Measurements from ENCODE around the gene SORCS2. TPM values are rescaled to one million over a fixed set of nuclear protein-coding genes. Genes with fewer than 3 reads are reported as not detected.

The SORCS2 gene
- total and polyA plus RNA-seq, 9 donors: 7.4 to 24.9 (median 13.0) TPM

GRCh38 chr4:7750523-7750922 lies 558.2 kb downstream of the SORCS2 start:
- DNase-seq: peak; percentile 68
- H3K9me3 ChIP-seq (replicated peaks; ENCODE audit: control insufficient read depth, low read depth, low read length): no peaks in the 10 kb centered on the region
- H3K4me1 ChIP-seq (ENCODE audit: control insufficient read depth, insufficient read depth, low read length): peaks cover 16% of the 10 kb centered on the region
- H3K4me3 ChIP-seq (ENCODE audit: low read length): no peak overlapping the region
- peaks cover 5% of the 10 kb centered on the region for H3K36me3 ChIP-seq (ENCODE audit: control insufficient read depth, insufficient read depth, low read length)
- 38% methylated on average over 5 of the region's 6 CpGs for WGBS (ENCODE audit: insufficient coverage)
- H3K27ac ChIP-seq (ENCODE audit: low read length): no peak overlapping the region
- H3K27me3 ChIP-seq (ENCODE audit: control insufficient read depth, insufficient read depth, low read length): no peaks in the 10 kb centered on the region

- peaks cover 7% of the 10 kb centered on the region for H3K36me3 ChIP-seq (ENCODE audit: control insufficient read depth, insufficient read depth, low read length)
- no peak overlapping the region for H3K4me3 ChIP-seq (ENCODE audit: low read length)
- no peak for DNase-seq
- H3K9me3 ChIP-seq (replicated peaks; ENCODE audit: control insufficient read depth, low read depth, low read length): no peaks in the 10 kb centered on the region
- peaks cover 13% of the 10 kb centered on the region for H3K4me1 ChIP-seq (ENCODE audit: control insufficient read depth, insufficient read depth, low read length)
- H3K27me3 ChIP-seq (ENCODE audit: control insufficient read depth, insufficient read depth, low read length): no peaks in the 10 kb centered on the region
- H3K27ac ChIP-seq (ENCODE audit: low read length): no peak overlapping the region
These were observed 558.6 kb downstream of the SORCS2 start for GRCh38 chr4:7750972-7751371.

- H3K36me3 ChIP-seq (ENCODE audit: control insufficient read depth, insufficient read depth, low read length): peaks cover 19% of the 10 kb centered on the region
- DNase-seq: no peak
- H3K9me3 ChIP-seq (replicated peaks; ENCODE audit: control insufficient read depth, low read depth, low read length): no peaks in the 10 kb centered on the region
- peaks cover 10% of the 10 kb centered on the region for H3K4me1 ChIP-seq (ENCODE audit: control insufficient read depth, insufficient read depth, low read length)
- H3K27ac ChIP-seq (ENCODE audit: low read length): no peak overlapping the region
- no peak overlapping the region for H3K4me3 ChIP-seq (ENCODE audit: low read length)
- 84% methylated on average over 2 of the region's 6 CpGs for WGBS (ENCODE audit: insufficient coverage)
- H3K27me3 ChIP-seq (ENCODE audit: control insufficient read depth, insufficient read depth, low read length): no peaks in the 10 kb centered on the region
These were observed 560.3 kb downstream of the SORCS2 start for GRCh38 chr4:7752649-7753048.

GRCh38 chr4:7753271-7753670 lies 560.9 kb downstream of the SORCS2 start:
- WGBS (ENCODE audit: insufficient coverage): 84% methylated on average over 15 of the region's 15 CpGs
- Histone ChIP-seq H3K27ac (ENCODE audit: low read length) (no peak overlapping the region), H3K9me3 (replicated peaks; ENCODE audit: control insufficient read depth, low read depth, low read length) (no peaks in the 10 kb centered on the region), H3K4me1 (ENCODE audit: control insufficient read depth, insufficient read depth, low read length) (peaks cover 13% of the 10 kb centered on the region), H3K27me3 (ENCODE audit: control insufficient read depth, insufficient read depth, low read length) (no peaks in the 10 kb centered on the region), H3K4me3 (ENCODE audit: low read length) (no peak overlapping the region), H3K36me3 (ENCODE audit: control insufficient read depth, insufficient read depth, low read length) (peaks cover 23% of the 10 kb centered on the region)
- DNase-seq: no peak

- H3K27me3 ChIP-seq (ENCODE audit: control insufficient read depth, insufficient read depth, low read length): no peaks in the 10 kb centered on the region
- H3K36me3 ChIP-seq (ENCODE audit: control insufficient read depth, insufficient read depth, low read length): peaks cover 23% of the 10 kb centered on the region
- no peak overlapping the region for H3K4me3 ChIP-seq (ENCODE audit: low read length)
- 67% methylated on average over 8 of the region's 15 CpGs for WGBS (ENCODE audit: insufficient coverage)
- H3K27ac ChIP-seq (ENCODE audit: low read length): no peak overlapping the region
- H3K4me1 ChIP-seq (ENCODE audit: control insufficient read depth, insufficient read depth, low read length): peaks cover 13% of the 10 kb centered on the region
- no peak for DNase-seq
- H3K9me3 ChIP-seq (replicated peaks; ENCODE audit: control insufficient read depth, low read depth, low read length): no peaks in the 10 kb centered on the region
These were observed 561.7 kb downstream of the SORCS2 start for GRCh38 chr4:7753931-7754465.

GRCh38 chr4:7754565-7755262 lies 562.4 kb downstream of the SORCS2 start:
- Histone ChIP-seq H3K9me3 (replicated peaks; ENCODE audit: control insufficient read depth, low read depth, low read length) (no peaks in the 10 kb centered on the region), H3K36me3 (ENCODE audit: control insufficient read depth, insufficient read depth, low read length) (peaks cover 29% of the 10 kb centered on the region), H3K27me3 (ENCODE audit: control insufficient read depth, insufficient read depth, low read length) (no peaks in the 10 kb centered on the region), H3K27ac (ENCODE audit: low read length) (no peak overlapping the region), H3K4me1 (ENCODE audit: control insufficient read depth, insufficient read depth, low read length) (peaks cover 13% of the 10 kb centered on the region), H3K4me3 (ENCODE audit: low read length) (no peak overlapping the region)
- 80% methylated on average over 19 of the region's 21 CpGs for WGBS (ENCODE audit: insufficient coverage)
- DNase-seq: no peak

- no peak for DNase-seq
- no peaks in the 10 kb centered on the region for H3K9me3 ChIP-seq (replicated peaks; ENCODE audit: control insufficient read depth, low read depth, low read length)
- H3K4me1 ChIP-seq (ENCODE audit: control insufficient read depth, insufficient read depth, low read length): peaks cover 13% of the 10 kb centered on the region
- peaks cover 37% of the 10 kb centered on the region for H3K36me3 ChIP-seq (ENCODE audit: control insufficient read depth, insufficient read depth, low read length)
- H3K4me3 ChIP-seq (ENCODE audit: low read length): no peak overlapping the region
- no peak overlapping the region for H3K27ac ChIP-seq (ENCODE audit: low read length)
- 79% methylated on average over 16 of the region's 16 CpGs for WGBS (ENCODE audit: insufficient coverage)
- H3K27me3 ChIP-seq (ENCODE audit: control insufficient read depth, insufficient read depth, low read length): no peaks in the 10 kb centered on the region
These were observed 563.2 kb downstream of the SORCS2 start for GRCh38 chr4:7755561-7755960.

GRCh38 chr4:7756071-7756470 lies 563.7 kb downstream of the SORCS2 start:
- H3K4me3 ChIP-seq (ENCODE audit: low read length): no peak overlapping the region
- no peaks in the 10 kb centered on the region for H3K27me3 ChIP-seq (ENCODE audit: control insufficient read depth, insufficient read depth, low read length)
- no peaks in the 10 kb centered on the region for H3K9me3 ChIP-seq (replicated peaks; ENCODE audit: control insufficient read depth, low read depth, low read length)
- DNase-seq: no peak
- peaks cover 13% of the 10 kb centered on the region for H3K4me1 ChIP-seq (ENCODE audit: control insufficient read depth, insufficient read depth, low read length)
- WGBS (ENCODE audit: insufficient coverage): 87% methylated on average over 12 of the region's 14 CpGs
- no peak overlapping the region for H3K27ac ChIP-seq (ENCODE audit: low read length)
- H3K36me3 ChIP-seq (ENCODE audit: control insufficient read depth, insufficient read depth, low read length): peaks cover 42% of the 10 kb centered on the region

GRCh38 chr4:7756561-7757355 lies 564.4 kb downstream of the SORCS2 start:
- no peak overlapping the region for H3K4me3 ChIP-seq (ENCODE audit: low read length)
- DNase-seq: no peak
- WGBS (ENCODE audit: insufficient coverage): 80% methylated on average over 30 of the region's 32 CpGs
- peaks cover 14% of the 10 kb centered on the region for H3K4me1 ChIP-seq (ENCODE audit: control insufficient read depth, insufficient read depth, low read length)
- peaks cover 47% of the 10 kb centered on the region for H3K36me3 ChIP-seq (ENCODE audit: control insufficient read depth, insufficient read depth, low read length)
- no peaks in the 10 kb centered on the region for H3K27me3 ChIP-seq (ENCODE audit: control insufficient read depth, insufficient read depth, low read length)
- no peaks in the 10 kb centered on the region for H3K9me3 ChIP-seq (replicated peaks; ENCODE audit: control insufficient read depth, low read depth, low read length)
- H3K27ac ChIP-seq (ENCODE audit: low read length): no peak overlapping the region
